GM18508 (cell line): Measurements from ENCODE around the gene ZBTB1.
"Not testable (repeated sequence)": the region's sequence is repeated elsewhere in the genome, so short reads cannot be mapped to it uniquely, and the experiment has no call there.

Experiments used
- ATAC-seq: cut with Tn5 transposase; IDR thresholded peaks from one replicate; pipeline ENCODE4 v1.9.1; 2021; ENCODE audit warnings: moderate number of reproducible peaks; ENCODE audit not compliant: insufficient read depth, unreplicated experiment

Gene ZBTB1

DNA sequence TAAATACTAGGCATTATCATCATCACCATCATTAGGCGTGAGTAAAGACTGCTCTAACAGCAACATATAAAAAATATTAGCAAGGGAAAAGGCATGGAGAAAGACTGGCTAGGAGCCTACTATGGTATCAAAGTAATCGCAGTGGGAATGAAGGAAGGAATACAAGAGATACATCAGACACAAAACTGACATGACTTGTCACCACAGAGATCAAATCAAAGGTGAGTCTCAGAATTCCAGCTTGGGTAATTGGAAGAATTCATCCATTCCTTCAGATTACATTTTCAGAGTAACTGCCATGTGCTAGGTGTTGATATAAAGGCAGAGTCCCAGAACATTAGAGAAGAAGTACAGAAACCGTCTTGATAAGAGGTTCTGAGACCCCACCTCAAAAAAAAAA lies 11.1 kb upstream of the ZBTB1 start:
- no peak for ATAC-seq

DNA sequence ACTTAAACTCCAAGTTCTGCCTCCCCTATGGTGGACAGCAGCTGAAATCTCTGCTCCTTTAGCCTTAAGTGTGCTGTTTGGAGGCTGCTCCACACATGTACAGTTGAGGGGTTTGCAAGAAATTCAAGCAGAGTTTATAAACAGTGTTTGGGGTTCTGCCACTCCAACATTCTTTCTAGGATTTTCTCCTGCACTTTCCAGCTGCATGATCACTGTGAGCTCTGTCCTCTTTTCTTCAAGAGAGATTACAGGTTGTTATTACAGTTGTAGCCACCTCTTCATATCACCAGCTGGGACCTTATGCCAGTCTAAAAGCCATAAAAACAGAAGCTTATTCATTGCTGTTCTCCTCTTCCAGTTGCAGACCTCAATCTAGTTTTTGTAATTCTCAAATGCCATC lies 9.3 kb upstream of the ZBTB1 start:
- no peak for ATAC-seq

DNA sequence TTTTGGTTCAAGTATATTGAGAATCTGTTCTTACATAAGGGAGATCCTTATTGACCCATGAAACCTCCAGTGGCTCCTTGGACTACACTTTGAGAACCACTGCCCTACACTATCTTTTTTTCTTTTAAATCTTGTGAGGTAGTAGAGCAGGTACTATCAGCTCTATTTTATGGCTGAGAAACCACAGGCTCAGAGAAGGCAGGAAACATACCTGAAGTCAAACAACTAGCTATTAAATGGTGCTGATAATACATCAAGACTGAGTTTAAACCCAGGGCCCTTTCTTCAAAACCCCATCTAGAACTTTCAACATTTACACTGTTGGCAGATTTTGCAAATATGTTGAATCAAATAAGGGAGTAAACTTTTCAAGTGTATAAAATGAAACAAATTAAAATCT lies 7.8 kb upstream of the ZBTB1 start:
- no peak for ATAC-seq

DNA sequence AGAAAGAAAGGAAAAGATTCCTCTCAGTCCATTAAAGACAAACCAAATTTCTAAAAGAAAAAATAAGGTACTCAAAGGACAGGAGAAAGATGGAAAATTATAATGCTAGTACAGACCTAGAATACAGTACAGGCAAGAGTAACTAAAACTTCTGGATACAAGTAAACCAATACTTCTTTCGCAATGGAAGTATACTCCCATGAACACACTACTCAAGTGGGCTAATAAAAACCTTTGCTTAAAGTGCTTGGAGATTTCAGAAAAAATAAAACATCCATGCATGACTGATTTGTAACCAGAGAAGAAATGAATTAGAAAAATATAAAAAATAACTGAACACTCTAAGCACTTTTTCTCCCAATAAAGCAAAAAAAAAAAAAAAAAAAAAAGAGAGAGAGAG lies 4.5 kb upstream of the ZBTB1 start:
- ATAC-seq: no peak

DNA sequence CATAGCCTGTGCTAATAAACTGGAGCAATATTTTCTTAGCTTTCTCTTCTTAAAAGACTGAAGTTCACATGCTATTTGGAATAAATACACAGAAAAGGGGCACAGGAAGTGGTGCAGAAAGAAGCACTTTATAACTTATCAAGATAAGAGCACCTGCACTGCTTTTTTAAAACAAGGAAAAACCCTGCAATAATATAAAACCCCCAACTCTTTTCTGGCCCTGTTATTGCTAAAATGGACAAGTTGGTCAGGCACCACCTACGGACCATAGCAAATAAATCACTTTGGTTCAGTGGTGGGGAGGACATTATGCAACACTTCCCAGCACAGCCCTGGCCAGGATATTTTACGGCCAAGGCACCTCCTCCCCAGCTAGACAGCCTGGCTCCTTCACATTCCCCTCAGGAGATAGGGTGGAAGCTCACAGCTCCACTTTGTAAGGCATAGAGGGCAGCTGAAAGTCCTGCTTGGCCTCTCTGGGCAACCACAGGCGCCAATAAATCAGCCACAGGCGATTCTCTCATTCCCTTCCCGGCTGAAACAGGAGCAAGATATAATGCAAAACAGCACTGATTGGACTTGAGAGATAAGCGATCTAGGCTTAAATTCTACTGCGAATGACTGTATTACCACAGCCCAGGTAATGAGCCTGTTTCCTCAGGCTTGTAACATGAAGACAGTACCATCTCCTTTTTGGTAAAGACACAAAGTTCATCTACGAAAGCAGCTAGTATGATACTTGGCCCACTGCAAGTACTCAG lies 3.0 kb upstream of the ZBTB1 start:
- no peak for ATAC-seq

DNA sequence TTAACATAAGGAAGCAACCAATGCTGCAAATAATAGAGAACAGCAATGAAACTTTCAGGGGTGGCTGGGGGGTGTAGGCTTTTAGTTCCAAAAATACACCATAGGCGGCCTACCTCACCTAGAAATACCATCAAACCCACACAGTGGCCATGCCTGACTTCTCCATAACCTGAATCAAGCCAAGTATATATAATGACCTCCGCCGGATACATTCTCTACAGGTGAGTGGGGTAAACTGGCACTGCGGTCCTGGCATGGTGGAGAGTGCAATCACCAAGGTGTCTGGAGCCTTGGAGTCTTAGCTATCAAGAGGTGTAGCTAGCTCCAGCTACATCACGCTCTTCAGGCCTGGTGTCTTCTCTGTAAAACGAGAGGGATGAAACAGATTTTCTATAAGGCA lies 2.1 kb upstream of the ZBTB1 start:
- ATAC-seq: no peak

DNA sequence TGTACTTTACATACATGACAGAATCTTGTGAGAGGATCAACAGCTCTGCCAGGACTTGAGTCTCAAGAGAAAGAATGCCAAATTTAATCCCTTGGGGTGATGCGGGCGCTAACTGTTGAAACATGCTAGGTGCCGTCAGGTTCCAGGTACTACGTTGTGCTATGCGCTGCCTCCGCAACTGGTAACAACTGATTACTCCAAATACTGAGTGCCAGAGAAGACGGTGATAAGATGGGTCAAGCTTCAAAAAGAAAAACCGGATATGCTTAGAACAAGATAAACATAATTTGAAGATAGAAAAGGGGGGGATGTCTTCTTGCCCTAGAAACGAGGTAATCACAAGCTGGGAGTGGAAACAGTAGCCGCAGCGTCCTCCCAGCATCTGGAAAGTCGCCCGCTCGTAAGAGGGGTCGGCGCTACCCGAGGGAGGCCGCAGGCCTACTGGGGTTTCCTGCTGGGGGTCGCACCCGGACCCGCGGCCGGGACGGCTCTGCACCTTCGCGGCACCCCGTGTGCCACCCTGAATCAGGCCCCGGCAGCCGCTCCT lies 1.6 kb upstream of the ZBTB1 start:
- ATAC-seq: no peak

DNA sequence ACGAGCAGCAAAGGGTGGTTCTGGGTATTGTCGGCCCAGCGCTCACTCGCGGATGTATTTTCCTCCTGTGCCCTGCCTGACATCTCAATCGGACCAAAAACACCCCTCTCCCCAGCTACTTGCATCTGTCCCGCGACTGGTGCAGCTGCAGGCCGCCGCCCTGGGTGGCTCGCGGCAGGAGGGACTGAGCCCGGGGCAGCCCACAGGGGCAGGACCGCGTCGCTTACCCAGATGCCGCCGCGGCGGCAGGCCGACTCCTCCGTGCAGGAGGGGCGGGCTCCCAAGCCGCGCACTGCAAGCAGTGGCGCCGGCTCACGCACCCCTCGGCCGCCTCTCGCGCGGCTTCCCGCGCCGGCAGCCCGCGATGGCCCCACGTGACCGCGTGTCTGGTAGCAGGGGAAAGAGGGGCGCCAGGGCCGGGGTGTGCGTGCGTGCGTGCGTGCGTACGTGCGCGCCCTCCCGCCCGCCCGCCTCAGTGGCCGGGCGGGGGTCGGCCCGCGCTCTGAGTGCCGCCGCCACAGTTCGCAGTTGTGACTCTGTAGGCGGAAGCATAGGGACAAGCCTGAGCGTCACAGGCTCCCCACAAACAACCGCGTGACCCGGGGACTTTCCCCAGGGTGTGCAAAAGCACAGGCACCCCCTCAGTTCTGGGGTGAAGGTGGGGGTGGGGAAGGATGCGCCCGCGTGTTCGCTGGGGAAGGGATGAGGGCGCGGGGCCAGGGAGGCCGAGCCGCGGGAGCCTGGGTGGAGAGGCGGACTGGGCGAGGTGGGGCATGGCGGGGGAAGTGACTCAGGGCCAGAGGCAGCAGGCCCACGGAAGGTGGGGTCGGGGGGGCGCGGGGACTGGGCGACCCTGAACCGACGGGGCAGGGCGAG lies 898 bp upstream of the ZBTB1 start, which contains the start of gene ZBTB25:
Gene ZBTB25 (minus strand): TSS at position 405 of the 876 bp plus-strand sequence. CDS start 13,305 bp downstream, outside the sequence.
- ATAC-seq: peak; percentile 48

DNA sequence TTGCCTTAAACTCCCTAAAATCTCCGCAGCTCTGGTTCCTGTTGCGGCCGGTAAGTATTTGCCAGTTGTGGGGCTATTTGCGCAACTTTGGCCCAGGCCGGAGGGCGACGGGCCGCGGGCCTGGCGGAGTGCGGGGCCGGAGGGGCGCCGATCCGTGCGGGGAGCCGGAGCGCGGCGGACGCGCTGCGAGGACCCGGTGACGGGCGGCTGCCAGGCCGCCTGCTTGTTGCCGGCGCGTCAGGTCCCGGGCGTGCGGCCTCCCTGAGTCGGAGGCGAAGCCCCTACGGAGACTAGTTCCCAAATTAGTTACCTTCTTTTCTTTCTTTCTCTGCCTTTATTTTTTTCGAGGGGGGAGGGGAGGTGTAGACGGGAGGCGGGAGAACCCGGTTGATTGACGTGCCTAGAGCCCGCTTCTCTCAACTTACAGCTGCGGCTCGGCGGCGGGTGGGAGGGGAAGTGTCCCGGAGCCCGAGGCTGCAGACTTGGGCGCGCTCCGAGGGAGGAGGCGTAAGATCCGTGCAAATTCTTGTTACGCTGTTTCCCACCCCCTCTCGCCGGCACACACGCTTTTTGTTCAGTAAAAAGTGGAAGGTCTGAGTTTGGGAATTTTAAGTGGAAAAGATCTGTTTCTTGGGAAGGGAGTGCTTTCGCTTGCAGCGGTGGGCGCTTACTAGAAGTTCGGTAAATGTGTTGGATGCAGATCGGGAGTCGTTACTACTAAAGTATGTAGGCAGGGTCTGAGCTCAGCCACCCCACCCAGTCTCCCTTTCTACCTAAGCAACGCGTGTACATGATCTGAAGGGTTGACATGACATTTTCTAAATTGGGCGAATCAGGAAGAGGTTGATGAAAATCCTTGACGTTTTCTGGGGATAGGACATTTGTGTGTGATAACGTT lies 576 bp downstream of the ZBTB1 start:
- no peak for ATAC-seq

DNA sequence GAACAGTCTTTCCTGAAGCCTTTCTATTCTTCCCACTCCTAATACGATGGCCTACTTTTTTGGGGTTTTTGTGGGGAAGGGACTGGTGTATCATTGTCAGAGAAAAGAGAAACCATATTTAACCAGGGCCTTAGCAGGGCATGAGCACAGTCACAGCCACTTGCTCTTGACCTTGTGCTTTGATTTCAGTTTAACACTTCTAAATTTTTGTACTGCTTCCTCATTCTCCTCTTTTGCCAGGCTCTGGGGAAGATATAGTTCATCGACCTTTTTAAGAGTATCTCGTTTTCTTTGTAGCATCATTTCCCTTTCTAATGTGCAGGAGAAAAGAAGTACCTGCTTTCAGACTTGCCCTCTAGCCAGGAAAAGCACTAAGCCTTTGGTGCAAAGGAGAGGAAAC lies 2.2 kb downstream of the ZBTB1 start:
- ATAC-seq: no peak

DNA sequence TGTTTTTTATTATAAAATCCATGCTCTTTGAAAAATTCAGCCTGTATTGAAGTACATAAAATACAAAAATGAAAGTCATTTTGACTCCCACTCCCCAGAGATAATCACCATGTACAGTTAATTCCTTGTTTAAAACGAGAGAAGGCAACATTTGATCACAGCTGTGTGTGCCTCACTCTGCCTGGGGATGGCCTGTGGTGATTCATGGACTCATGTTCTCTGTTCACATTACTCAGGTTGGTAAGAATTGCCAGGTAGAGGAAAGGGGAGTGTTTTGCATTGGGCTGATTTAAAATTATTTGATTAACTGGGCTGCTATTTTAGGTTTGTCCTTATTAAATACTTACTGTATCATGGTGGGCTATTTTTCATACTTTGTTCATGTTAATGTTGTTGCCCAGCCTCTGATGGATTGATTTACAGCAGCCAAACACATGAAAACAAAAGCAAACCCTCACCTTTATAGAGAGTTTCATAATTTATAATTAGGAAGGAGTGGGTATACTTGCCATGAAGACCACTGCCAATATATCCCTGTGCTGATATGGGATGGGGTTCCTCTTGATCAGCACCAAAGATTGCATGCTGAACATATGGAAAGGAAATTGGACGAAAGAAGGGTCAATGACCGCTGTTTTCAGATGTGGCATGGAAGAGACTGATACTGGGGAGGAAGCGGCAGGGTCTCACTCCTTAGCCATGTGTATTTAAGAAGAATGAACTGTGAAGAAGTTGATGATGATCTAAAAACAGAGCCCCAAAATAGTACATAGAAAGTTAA lies 3.0 kb downstream of the ZBTB1 start:
- ATAC-seq: no peak

DNA sequence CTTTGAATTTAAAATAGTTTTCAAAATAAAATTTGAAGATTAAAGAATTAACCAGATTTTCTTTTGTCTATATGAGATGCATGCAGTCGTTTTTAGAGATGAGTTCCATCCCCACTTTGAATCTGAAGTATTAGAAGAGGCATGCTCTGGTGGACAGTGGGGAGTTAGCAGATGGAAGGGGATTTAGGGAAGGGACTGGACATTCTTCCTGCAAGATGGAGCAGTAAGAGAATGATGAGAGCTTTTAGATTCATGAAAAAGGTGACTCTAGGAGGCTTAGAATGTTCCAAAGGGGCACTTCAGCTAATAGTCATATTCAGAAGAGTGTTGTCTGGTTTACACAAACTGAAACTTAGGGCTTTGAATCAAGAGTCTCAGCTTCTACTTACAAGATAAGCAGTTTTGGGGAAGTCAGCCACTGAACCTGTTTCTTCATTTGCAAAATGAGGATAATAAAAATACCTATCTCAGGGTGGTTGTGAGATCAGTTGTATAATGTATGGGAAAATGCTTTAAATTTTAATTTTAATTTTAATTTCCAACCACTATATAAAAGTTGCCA lies 3.7 kb downstream of the ZBTB1 start:
- no peak for ATAC-seq

DNA sequence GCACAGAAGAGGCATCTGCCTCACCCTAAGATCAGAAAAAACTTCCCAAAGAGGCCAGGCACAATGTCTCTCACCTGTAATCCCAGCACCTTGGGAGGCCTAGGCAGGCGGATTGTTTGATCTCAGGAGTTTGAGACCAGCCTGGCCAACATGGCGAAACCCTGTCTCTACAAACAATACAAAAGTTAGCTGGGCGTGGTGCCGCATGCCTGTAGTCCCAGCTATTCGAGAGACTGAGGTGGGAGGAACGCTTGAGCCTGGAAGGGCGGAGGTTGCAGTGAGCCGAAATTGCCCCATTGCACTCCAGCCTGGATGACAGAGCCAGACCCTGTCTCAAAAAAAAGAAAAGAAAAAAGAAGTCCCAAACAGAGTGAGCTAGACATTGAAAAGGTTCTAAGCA lies 4.5 kb downstream of the ZBTB1 start:
- ATAC-seq: no peak

DNA sequence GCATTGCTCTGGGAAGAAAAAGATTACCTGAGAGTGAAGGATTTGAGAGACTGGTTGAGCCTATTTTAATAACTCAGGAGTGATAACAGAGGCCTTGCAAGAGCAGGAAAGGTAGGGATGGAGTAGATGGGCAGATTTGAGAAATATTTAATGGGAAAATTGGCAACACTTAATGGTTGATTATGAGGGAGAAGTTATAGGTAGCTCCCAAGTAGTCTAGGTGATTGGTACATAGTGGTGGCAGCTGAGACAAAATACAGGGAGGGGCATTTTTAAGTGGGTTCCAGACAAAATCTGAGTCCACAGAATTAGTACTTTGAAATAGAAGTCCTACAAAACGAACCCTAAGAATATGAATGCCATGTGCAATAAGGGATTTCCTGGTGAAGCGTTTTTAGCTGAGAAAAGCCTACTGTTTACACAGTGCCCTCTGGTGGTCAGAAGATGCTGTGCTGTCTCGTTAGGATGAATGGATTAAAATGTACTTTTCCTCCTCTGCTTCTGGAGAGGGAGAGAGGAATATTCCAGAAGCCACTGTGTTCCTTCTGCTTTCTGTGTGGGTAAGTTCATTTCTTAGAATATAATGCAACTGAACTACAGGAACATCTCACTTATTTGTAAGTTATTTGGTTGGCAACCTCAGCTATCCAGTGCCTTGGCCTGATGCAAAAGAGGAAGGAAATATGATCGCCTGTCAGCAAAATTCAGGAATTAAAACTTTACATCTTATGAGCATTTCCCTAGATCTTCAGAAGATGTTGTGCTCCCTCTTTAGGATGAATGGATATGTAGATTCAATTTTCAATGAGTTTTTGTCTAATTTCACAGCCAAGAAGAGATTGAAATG lies 6.5 kb downstream of the ZBTB1 start:
- no peak for ATAC-seq

DNA sequence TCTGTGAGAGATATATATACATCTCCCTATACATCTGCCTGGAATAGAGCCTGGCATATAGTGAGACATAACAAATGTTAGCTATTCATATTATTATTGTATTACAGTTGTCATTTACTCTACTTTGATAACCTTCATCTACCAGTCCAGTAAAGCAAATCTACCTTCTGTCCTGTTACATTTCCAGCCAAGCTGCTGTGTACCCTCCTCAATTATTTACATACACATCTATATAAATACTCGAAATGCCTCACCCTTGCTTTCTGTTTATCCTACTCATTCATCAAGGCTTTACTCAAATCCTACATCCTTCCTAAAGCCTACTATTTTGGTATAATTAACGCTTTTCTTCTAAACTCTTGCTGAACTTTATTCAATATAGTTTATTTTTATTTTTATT lies 8.7 kb downstream of the ZBTB1 start:
- ATAC-seq: no peak

DNA sequence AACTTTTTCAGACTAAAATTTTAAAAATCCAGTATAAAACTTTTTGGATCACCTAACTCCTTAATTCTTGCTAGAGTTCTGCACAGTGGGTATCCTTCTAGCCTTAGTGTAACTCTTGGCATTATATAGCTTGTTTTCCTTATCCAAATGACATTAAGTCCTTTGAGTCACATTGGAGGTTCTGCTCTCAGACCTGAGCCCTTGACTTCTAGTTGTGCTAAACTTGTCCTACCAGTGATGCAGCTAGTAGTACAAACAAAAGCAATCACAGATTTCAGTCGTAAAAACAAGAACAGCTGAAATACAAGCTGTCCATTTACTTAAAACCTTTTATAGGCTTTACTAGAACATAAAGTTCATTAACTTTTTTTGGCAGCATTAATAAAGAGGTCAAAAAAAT lies 10.5 kb downstream of the ZBTB1 start:
- ATAC-seq: no peak

DNA sequence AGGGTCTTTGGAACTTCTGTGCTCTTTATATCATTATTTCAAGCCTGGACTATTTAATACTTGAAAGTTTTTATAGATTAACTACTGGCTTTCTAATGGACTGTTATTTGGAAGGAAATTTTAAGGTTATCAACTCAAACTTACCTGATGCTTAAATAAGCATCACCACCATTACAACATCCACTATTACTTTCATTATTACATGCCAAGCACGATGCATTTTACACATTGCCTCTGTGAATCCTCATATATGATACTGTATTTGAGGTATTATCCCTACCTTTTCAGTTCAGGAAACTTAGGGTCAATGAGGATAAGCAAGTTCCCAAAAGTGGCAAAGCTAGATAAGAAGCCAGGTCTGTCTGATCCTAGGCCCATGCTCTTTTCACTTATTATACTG lies 12.4 kb downstream of the ZBTB1 start:
- no peak for ATAC-seq

DNA sequence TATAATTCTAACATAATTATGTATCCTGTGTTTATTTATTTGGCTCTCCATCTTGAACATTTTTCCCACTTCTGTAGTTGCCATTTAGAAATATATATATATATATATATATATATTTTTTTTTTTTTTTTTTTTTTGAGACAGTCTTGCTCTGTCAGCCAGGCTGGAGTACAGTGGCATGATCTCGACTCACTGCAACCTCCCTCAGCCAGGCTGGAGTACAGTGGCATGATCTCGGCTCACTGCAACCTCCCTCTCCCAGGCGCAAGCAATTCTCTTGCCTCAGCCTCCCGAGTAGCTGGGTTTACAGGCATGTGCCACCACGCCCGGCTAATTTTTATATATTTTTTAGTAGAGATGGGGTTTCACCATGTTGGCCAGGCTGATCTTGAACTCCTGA lies 13.1 kb downstream of the ZBTB1 start:
- not testable (repeated sequence) for ATAC-seq
